HEK293 (cell line): ENCODE data around the gene DCDC1.

Source experiments
- CTCF ChIA-PET: fragments of 350-600 bp; formaldehyde crosslinking; extraction: SDS; loops from one replicate; lab custom pipeline; 2021; ENCODE audit warnings: antibody characterized with exemption; lab: Yijun Ruan, JAX
- POLR2A ChIA-PET: fragments of 300-600 bp; formaldehyde crosslinking; extraction: SDS; loops from one replicate; lab custom pipeline; 2020; ENCODE audit warnings: antibody characterized with exemption, inconsistent platforms; lab: Yijun Ruan, JAX
- H3K27ac ChIP-seq: fragments of 200-500 bp; sonication (Bioruptor generic); 2 replicates; pipeline ENCODE4 v1.5.1; 2014; ENCODE audit warnings: low read depth, low read length, control low read depth, inconsistent platforms; ENCODE audit errors: extremely low read depth
- H3K36me3 ChIP-seq, 2 experiments: fragments of 200-500 bp in 1 of 2; sonication (Bioruptor generic) in 1 of 2; 1 replicate in 1 of 2; 2 replicates in 1 of 2; pipeline ENCODE4 v1.5.1; 2014 to 2017; ENCODE audit warnings: inconsistent platforms in 2 of 2, low read length in 2 of 2; ENCODE audit not compliant: control insufficient read depth in 2 of 2, insufficient read depth in 1 of 2
- H3K4me1 ChIP-seq: fragments of 200-500 bp; sonication (Bioruptor generic); 2 replicates; pipeline ENCODE4 v1.5.1; 2014; ENCODE audit warnings: mild to moderate bottlenecking, low read length, inconsistent platforms; ENCODE audit not compliant: control insufficient read depth, insufficient read depth
- H3K4me3 ChIP-seq: 2 replicates; pipeline ENCODE4 v1.5.1; 2011; ENCODE audit warnings: low read depth, mild to moderate bottlenecking, control low read depth, low read length, moderate library complexity
- H3K9me3 ChIP-seq: fragments of 200-500 bp; sonication (Bioruptor generic); 2 replicates; pipeline ENCODE4 v1.5.1; 2014; ENCODE audit warnings: low read depth, low read length, inconsistent platforms; ENCODE audit not compliant: control insufficient read depth, insufficient read depth
- HOXC10 ChIP-seq: sonication (generic); formaldehyde crosslinking; IDR thresholded peaks from 2 replicates; pipeline ENCODE4 v1.8.1; 2023; ENCODE audit warnings: mild to moderate bottlenecking, missing genetic modification reagents
- IKZF3 ChIP-seq: fragments of 450-650 bp; IDR thresholded peaks from 2 replicates; pipeline ENCODE4 v1.5.0; 2018; ENCODE audit warnings: missing biosample characterization, mild to moderate bottlenecking, missing genetic modification characterization, moderate library complexity
- PRDM1 ChIP-seq: fragments of 450-650 bp; formaldehyde crosslinking; IDR thresholded peaks from 2 replicates; pipeline ENCODE4; 2016; ENCODE audit warnings: missing biosample characterization, missing genetic modification characterization
- SP2 ChIP-seq: fragments of 450-650 bp; formaldehyde crosslinking; IDR thresholded peaks from 2 replicates; pipeline ENCODE4 v1.5.1; 2016; ENCODE audit warnings: missing biosample characterization, missing genetic modification characterization
- ZBTB1 ChIP-seq: fragments of 450-650 bp; formaldehyde crosslinking; IDR thresholded peaks from 2 replicates; pipeline ENCODE4 v1.5.1; 2016; ENCODE audit warnings: missing biosample characterization, missing genetic modification characterization
- ZNF114 ChIP-seq: fragments of 450-650 bp; formaldehyde crosslinking; IDR thresholded peaks from 2 replicates; pipeline ENCODE4 v1.5.0; 2017; ENCODE audit warnings: missing biosample characterization, missing genetic modification characterization
- ZNF133 ChIP-seq: fragments of 450-650 bp; formaldehyde crosslinking; IDR thresholded peaks from 2 replicates; pipeline ENCODE4 v1.5.1; 2016; ENCODE audit warnings: missing biosample characterization, missing genetic modification characterization
- ZNF266 ChIP-seq: fragments of 450-650 bp; formaldehyde crosslinking; IDR thresholded peaks from 2 replicates; pipeline ENCODE4 v1.5.1; 2016; ENCODE audit warnings: missing biosample characterization, missing genetic modification characterization, low read depth
- ZNF274 ChIP-seq, 2 experiments: fragments of 200-500 bp in 1 of 2; fragments of 450-650 bp in 1 of 2; sonication (Bioruptor generic) in 1 of 2; formaldehyde crosslinking in 1 of 2; IDR thresholded peaks; 2 replicates each; pipeline versions ENCODE4 v1.5.1 to v1.6.1; 2014 to 2016; ENCODE audit warnings: borderline replicate concordance in 1 of 2, inconsistent platforms in 1 of 2, low read length in 1 of 2, missing biosample characterization in 1 of 2, missing genetic modification characterization in 1 of 2
- ZNF549 ChIP-seq: fragments of 450-650 bp; IDR thresholded peaks from 2 replicates; pipeline ENCODE4 v1.5.1; 2018; ENCODE audit warnings: missing biosample characterization, missing genetic modification characterization, mild to moderate bottlenecking, inconsistent platforms, moderate library complexity
- ZNF561 ChIP-seq: fragments of 450-650 bp; IDR thresholded peaks from 2 replicates; pipeline ENCODE4 v1.5.1; 2018; ENCODE audit warnings: missing biosample characterization, missing genetic modification characterization, borderline replicate concordance
- ZNF621 ChIP-seq: fragments of 450-650 bp; formaldehyde crosslinking; IDR thresholded peaks from 2 replicates; pipeline ENCODE4 v1.5.1; 2017; ENCODE audit warnings: missing biosample characterization, missing genetic modification characterization
- ZNF629 ChIP-seq: fragments of 450-650 bp; formaldehyde crosslinking; IDR thresholded peaks from 2 replicates; pipeline ENCODE4 v1.5.1; 2017; ENCODE audit warnings: missing biosample characterization, missing genetic modification characterization
- TF ChIP-seq, protein P1 (sequence below): fragments of 450-650 bp; formaldehyde crosslinking; IDR thresholded peaks from 2 replicates; pipeline ENCODE4 v1.5.1; 2016; ENCODE audit warnings: missing biosample characterization, missing genetic modification characterization
- TF ChIP-seq, protein P2 (sequence below): fragments of 450-650 bp; formaldehyde crosslinking; IDR thresholded peaks from 2 replicates; pipeline ENCODE4 v1.5.1; 2016; ENCODE audit warnings: missing biosample characterization, missing genetic modification characterization, low read depth
- TF ChIP-seq, protein P3 (sequence below): fragments of 450-650 bp; formaldehyde crosslinking; IDR thresholded peaks from 2 replicates; pipeline ENCODE4 v1.5.1; 2016; ENCODE audit warnings: missing biosample characterization, missing genetic modification characterization
- TF ChIP-seq, protein P4 (sequence below): fragments of 450-650 bp; formaldehyde crosslinking; IDR thresholded peaks from 2 replicates; pipeline ENCODE4 v1.5.1; 2016; ENCODE audit warnings: missing biosample characterization, missing genetic modification characterization, borderline replicate concordance
- TF ChIP-seq, protein P5 (sequence below): fragments of 450-650 bp; formaldehyde crosslinking; IDR thresholded peaks from 2 replicates; pipeline ENCODE4 v1.5.1; 2017; ENCODE audit warnings: missing biosample characterization, missing genetic modification characterization

Gene DCDC1

DNA sequence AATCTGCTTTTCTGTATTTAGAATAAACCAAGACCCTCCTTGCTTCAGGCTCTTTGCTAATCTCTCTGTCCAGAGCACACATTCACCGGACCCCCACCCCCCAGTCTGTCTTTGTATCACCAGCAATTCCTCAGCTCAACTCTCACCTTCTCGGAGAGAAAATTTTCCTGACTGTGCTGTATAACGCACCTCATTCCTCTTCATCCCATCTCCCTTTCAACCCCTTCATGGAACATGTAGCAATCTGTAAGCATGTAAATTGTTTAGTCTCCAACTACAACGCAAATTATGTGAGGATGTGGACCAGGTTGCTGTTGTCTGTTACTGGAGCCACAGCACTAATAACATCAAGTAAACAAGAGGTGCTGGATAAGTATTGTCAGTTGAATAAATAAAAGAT lies 349.8 kb downstream of the DCDC1 start:
- H3K36me3 ChIP-seq: no peaks in the 10 kb centered on the region
- POLR2A ChIA-PET: no interaction called here
- CTCF ChIA-PET: interaction anchor here (0.6 kb wide), 1 partner anchor 1549 kb away, joined by 4 read pairs; no protein-coding TSS in a partner anchor
- H3K9me3 ChIP-seq: no peaks in the 10 kb centered on the region
- no peak overlapping the region for H3K4me3 ChIP-seq
- no peak overlapping the region for H3K27ac ChIP-seq
- no peaks in the 10 kb centered on the region for H3K4me1 ChIP-seq
- TF ChIP-seq ZNF561 (tag by site-specific recombination) (no peak), IKZF3 (tag by site-specific recombination) (no peak), ZBTB1 (tag by site-specific recombination) (no peak), HOXC10 (CRISPR knock-in tag) (no peak), ZNF621 (tag by site-specific recombination) (no peak), ZNF266 (no peak), ZNF549 (tag by site-specific recombination) (no peak), ZNF274 (IDR thresholded peaks at IDR 0.05; ENCODE audit: low read length) (no peak), ZNF274 (tag by site-specific recombination; IDR thresholded peaks at IDR 0.05; ENCODE audit: borderline replicate concordance) (no peak), ZNF114 (tag by site-specific recombination) (no peak), ZNF133 (no peak), SP2 (tag by site-specific recombination) (no peak), PRDM1 (no peak), ZNF629 (tag by site-specific recombination) (no peak)
- TF ChIP-seq, protein P1, sequence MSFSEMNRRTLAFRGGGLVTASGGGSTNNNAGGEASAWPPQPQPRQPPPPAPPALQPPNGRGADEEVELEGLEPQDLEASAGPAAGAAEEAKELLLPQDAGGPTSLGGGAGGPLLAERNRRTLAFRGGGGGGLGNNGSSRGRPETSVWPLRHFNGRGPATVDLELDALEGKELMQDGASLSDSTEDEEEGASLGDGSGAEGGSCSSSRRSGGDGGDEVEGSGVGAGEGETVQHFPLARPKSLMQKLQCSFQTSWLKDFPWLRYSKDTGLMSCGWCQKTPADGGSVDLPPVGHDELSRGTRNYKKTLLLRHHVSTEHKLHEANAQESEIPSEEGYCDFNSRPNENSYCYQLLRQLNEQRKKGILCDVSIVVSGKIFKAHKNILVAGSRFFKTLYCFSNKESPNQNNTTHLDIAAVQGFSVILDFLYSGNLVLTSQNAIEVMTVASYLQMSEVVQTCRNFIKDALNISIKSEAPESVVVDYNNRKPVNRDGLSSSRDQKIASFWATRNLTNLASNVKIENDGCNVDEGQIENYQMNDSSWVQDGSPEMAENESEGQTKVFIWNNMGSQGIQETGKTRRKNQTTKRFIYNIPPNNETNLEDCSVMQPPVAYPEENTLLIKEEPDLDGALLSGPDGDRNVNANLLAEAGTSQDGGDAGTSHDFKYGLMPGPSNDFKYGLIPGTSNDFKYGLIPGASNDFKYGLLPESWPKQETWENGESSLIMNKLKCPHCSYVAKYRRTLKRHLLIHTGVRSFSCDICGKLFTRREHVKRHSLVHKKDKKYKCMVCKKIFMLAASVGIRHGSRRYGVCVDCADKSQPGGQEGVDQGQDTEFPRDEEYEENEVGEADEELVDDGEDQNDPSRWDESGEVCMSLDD (tag by site-specific recombination): no peak
- TF ChIP-seq, protein P2, sequence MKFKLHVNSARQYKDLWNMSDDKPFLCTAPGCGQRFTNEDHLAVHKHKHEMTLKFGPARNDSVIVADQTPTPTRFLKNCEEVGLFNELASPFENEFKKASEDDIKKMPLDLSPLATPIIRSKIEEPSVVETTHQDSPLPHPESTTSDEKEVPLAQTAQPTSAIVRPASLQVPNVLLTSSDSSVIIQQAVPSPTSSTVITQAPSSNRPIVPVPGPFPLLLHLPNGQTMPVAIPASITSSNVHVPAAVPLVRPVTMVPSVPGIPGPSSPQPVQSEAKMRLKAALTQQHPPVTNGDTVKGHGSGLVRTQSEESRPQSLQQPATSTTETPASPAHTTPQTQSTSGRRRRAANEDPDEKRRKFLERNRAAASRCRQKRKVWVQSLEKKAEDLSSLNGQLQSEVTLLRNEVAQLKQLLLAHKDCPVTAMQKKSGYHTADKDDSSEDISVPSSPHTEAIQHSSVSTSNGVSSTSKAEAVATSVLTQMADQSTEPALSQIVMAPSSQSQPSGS (tag by site-specific recombination): no peak
- TF ChIP-seq, protein P3, sequence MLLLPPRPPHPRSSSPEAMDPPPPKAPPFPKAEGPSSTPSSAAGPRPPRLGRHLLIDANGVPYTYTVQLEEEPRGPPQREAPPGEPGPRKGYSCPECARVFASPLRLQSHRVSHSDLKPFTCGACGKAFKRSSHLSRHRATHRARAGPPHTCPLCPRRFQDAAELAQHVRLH (tag by site-specific recombination): no peak
- TF ChIP-seq, protein P4, sequence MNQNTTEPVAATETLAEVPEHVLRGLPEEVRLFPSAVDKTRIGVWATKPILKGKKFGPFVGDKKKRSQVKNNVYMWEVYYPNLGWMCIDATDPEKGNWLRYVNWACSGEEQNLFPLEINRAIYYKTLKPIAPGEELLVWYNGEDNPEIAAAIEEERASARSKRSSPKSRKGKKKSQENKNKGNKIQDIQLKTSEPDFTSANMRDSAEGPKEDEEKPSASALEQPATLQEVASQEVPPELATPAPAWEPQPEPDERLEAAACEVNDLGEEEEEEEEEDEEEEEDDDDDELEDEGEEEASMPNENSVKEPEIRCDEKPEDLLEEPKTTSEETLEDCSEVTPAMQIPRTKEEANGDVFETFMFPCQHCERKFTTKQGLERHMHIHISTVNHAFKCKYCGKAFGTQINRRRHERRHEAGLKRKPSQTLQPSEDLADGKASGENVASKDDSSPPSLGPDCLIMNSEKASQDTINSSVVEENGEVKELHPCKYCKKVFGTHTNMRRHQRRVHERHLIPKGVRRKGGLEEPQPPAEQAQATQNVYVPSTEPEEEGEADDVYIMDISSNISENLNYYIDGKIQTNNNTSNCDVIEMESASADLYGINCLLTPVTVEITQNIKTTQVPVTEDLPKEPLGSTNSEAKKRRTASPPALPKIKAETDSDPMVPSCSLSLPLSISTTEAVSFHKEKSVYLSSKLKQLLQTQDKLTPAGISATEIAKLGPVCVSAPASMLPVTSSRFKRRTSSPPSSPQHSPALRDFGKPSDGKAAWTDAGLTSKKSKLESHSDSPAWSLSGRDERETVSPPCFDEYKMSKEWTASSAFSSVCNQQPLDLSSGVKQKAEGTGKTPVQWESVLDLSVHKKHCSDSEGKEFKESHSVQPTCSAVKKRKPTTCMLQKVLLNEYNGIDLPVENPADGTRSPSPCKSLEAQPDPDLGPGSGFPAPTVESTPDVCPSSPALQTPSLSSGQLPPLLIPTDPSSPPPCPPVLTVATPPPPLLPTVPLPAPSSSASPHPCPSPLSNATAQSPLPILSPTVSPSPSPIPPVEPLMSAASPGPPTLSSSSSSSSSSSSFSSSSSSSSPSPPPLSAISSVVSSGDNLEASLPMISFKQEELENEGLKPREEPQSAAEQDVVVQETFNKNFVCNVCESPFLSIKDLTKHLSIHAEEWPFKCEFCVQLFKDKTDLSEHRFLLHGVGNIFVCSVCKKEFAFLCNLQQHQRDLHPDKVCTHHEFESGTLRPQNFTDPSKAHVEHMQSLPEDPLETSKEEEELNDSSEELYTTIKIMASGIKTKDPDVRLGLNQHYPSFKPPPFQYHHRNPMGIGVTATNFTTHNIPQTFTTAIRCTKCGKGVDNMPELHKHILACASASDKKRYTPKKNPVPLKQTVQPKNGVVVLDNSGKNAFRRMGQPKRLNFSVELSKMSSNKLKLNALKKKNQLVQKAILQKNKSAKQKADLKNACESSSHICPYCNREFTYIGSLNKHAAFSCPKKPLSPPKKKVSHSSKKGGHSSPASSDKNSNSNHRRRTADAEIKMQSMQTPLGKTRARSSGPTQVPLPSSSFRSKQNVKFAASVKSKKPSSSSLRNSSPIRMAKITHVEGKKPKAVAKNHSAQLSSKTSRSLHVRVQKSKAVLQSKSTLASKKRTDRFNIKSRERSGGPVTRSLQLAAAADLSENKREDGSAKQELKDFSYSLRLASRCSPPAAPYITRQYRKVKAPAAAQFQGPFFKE (tag by site-specific recombination): no peak
- TF ChIP-seq, protein P5, sequence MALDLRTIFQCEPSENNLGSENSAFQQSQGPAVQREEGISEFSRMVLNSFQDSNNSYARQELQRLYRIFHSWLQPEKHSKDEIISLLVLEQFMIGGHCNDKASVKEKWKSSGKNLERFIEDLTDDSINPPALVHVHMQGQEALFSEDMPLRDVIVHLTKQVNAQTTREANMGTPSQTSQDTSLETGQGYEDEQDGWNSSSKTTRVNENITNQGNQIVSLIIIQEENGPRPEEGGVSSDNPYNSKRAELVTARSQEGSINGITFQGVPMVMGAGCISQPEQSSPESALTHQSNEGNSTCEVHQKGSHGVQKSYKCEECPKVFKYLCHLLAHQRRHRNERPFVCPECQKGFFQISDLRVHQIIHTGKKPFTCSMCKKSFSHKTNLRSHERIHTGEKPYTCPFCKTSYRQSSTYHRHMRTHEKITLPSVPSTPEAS: no peak
